Measurements from ENCODE around the gene GNPNAT1.

DNA sequence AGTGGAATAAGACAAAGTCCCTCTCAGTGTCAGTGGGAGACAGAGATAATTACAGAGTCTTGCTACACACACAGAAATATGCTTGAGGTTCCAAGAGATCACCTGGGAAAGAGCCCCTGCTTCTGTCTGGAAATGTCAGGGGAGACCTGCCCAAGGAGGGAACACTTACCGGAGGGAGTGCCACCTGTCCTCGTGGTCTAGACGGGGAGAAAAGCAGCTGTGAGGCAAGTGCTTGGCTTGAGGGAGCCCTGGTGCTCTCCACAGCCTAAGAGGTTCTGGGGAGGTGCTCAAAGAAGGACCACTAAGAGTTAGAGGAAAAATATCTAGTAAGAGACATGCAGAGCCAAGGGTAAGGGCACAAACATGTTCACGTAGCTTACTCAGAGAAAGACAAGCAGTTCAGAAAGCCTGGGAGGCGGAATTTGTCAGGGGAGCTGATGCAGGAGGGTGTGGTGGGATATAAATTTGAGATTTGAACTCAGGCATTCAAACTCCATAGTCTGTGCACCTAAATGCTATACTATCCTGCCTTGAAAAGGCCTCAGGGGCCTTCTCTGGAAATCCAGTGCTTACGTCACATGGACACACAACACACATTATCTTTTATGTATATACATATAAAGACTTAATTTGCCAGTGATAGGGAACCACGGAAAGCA is 38.2 kb upstream of the GNPNAT1 start:
- TF ChIP-seq MXI1 (conservative IDR thresholded peaks at IDR 0.05; ENCODE audit: poor library complexity, severe bottlenecking) = no peak
- TF ChIP-seq, protein P1, sequence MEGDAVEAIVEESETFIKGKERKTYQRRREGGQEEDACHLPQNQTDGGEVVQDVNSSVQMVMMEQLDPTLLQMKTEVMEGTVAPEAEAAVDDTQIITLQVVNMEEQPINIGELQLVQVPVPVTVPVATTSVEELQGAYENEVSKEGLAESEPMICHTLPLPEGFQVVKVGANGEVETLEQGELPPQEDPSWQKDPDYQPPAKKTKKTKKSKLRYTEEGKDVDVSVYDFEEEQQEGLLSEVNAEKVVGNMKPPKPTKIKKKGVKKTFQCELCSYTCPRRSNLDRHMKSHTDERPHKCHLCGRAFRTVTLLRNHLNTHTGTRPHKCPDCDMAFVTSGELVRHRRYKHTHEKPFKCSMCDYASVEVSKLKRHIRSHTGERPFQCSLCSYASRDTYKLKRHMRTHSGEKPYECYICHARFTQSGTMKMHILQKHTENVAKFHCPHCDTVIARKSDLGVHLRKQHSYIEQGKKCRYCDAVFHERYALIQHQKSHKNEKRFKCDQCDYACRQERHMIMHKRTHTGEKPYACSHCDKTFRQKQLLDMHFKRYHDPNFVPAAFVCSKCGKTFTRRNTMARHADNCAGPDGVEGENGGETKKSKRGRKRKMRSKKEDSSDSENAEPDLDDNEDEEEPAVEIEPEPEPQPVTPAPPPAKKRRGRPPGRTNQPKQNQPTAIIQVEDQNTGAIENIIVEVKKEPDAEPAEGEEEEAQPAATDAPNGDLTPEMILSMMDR (IDR thresholded peaks at IDR 0.05; ENCODE audit: poor library complexity, severe bottlenecking) = no peak
- no peak for TF ChIP-seq TAF1 (IDR thresholded peaks at IDR 0.05; ENCODE audit: low read depth)
- TF ChIP-seq EP300 (conservative IDR thresholded peaks at IDR 0.05; ENCODE audit: poor library complexity, severe bottlenecking) = no peak
- TF ChIP-seq POLR2AphosphoS5 (IDR thresholded peaks at IDR 0.05) = no peak
- no peak for TF ChIP-seq EZH2 (IDR thresholded peaks at IDR 0.05; ENCODE audit: borderline replicate concordance, insufficient read depth, low read length, poor library complexity, severe bottlenecking)
- TF ChIP-seq RAD21 (conservative IDR thresholded peaks at IDR 0.05) = no peak
- TF ChIP-seq, protein P2, sequence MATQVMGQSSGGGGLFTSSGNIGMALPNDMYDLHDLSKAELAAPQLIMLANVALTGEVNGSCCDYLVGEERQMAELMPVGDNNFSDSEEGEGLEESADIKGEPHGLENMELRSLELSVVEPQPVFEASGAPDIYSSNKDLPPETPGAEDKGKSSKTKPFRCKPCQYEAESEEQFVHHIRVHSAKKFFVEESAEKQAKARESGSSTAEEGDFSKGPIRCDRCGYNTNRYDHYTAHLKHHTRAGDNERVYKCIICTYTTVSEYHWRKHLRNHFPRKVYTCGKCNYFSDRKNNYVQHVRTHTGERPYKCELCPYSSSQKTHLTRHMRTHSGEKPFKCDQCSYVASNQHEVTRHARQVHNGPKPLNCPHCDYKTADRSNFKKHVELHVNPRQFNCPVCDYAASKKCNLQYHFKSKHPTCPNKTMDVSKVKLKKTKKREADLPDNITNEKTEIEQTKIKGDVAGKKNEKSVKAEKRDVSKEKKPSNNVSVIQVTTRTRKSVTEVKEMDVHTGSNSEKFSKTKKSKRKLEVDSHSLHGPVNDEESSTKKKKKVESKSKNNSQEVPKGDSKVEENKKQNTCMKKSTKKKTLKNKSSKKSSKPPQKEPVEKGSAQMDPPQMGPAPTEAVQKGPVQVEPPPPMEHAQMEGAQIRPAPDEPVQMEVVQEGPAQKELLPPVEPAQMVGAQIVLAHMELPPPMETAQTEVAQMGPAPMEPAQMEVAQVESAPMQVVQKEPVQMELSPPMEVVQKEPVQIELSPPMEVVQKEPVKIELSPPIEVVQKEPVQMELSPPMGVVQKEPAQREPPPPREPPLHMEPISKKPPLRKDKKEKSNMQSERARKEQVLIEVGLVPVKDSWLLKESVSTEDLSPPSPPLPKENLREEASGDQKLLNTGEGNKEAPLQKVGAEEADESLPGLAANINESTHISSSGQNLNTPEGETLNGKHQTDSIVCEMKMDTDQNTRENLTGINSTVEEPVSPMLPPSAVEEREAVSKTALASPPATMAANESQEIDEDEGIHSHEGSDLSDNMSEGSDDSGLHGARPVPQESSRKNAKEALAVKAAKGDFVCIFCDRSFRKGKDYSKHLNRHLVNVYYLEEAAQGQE (IDR thresholded peaks at IDR 0.05; ENCODE audit: borderline replicate concordance) = no peak

Measured in neural cell (in vitro differentiated cells).